GM18870 (cell line): ENCODE measurements around the gene ZDHHC22.

Source experiments
- ATAC-seq: cut with Tn5 transposase; IDR thresholded peaks from one replicate; pipeline ENCODE4 v1.9.1; 2021; ENCODE audit warnings: moderate library complexity; ENCODE audit not compliant: unreplicated experiment

Gene ZDHHC22

GRCh38 chr14:77106666-77107065, 34.9 kb downstream of the ZDHHC22 start:
- ATAC-seq: no peak

GRCh38 chr14:77105145-77105939, 36.2 kb downstream of the ZDHHC22 start:
- ATAC-seq: no peak

GRCh38 chr14:77104393-77104792, 37.2 kb downstream of the ZDHHC22 start:
- no peak for ATAC-seq

- no peak for ATAC-seq
These were observed 37.6 kb downstream of the ZDHHC22 start for GRCh38 chr14:77103951-77104350.

- ATAC-seq: no peak
These were observed 38.1 kb downstream of the ZDHHC22 start for GRCh38 chr14:77103475-77103874.

- no peak for ATAC-seq
These were observed 39.4 kb downstream of the ZDHHC22 start for GRCh38 chr14:77102154-77102553.

GRCh38 chr14:77100961-77101360, 40.6 kb downstream of the ZDHHC22 start:
- ATAC-seq: no peak

GRCh38 chr14:77099425-77100167, 42.0 kb downstream of the ZDHHC22 start:
- no peak for ATAC-seq

GRCh38 chr14:77098529-77099353, 42.9 kb downstream of the ZDHHC22 start:
- ATAC-seq: no peak

GRCh38 chr14:77097700-77098528, 43.7 kb downstream of the ZDHHC22 start, which contains the start of gene CIPC:
Gene CIPC (plus strand): TSS chr14:77098258. CDS start chr14:77105709, 7,451 bp downstream.
- peak; percentile 77 for ATAC-seq

GRCh38 chr14:77097006-77097699, 44.4 kb downstream of the ZDHHC22 start:
- peak; percentile 17 for ATAC-seq

GRCh38 chr14:77094672-77095284, 46.8 kb downstream of the ZDHHC22 start:
- ATAC-seq: no peak

- no peak for ATAC-seq
These were observed 48.9 kb downstream of the ZDHHC22 start for GRCh38 chr14:77092676-77093075.

GRCh38 chr14:77091518-77091917, 50.1 kb downstream of the ZDHHC22 start:
- no peak for ATAC-seq

GRCh38 chr14:77088645-77089044, 52.9 kb downstream of the ZDHHC22 start:
- ATAC-seq: no peak

GRCh38 chr14:77088219-77088618, 53.4 kb downstream of the ZDHHC22 start:
- no peak for ATAC-seq

GRCh38 chr14:77087631-77088030, 54.0 kb downstream of the ZDHHC22 start:
- ATAC-seq: no peak

GRCh38 chr14:77086951-77087350, 54.6 kb downstream of the ZDHHC22 start:
- no peak for ATAC-seq

GRCh38 chr14:77086017-77086727, 55.4 kb downstream of the ZDHHC22 start:
- no peak for ATAC-seq
